HEK293 (cell line): ENCODE measurements around the gene PBXIP1.

Source experiments
- CTCF ChIA-PET: fragments of 350-600 bp; formaldehyde crosslinking; extraction: SDS; loops from one replicate; lab custom pipeline; 2021; ENCODE audit warnings: antibody characterized with exemption; lab: Yijun Ruan, JAX
- POLR2A ChIA-PET: fragments of 300-600 bp; formaldehyde crosslinking; extraction: SDS; loops from one replicate; lab custom pipeline; 2020; ENCODE audit warnings: antibody characterized with exemption, inconsistent platforms; lab: Yijun Ruan, JAX
- H3K27ac ChIP-seq: fragments of 200-500 bp; sonication (Bioruptor generic); 2 replicates; pipeline ENCODE4 v1.5.1; 2014; ENCODE audit warnings: low read depth, low read length, control low read depth, inconsistent platforms; ENCODE audit errors: extremely low read depth
- H3K36me3 ChIP-seq, 2 experiments: fragments of 200-500 bp in 1 of 2; sonication (Bioruptor generic) in 1 of 2; 1 replicate in 1 of 2; 2 replicates in 1 of 2; pipeline ENCODE4 v1.5.1; 2014 to 2017; ENCODE audit warnings: inconsistent platforms in 2 of 2, low read length in 2 of 2; ENCODE audit not compliant: control insufficient read depth in 2 of 2, insufficient read depth in 1 of 2
- H3K4me1 ChIP-seq: fragments of 200-500 bp; sonication (Bioruptor generic); 2 replicates; pipeline ENCODE4 v1.5.1; 2014; ENCODE audit warnings: mild to moderate bottlenecking, low read length, inconsistent platforms; ENCODE audit not compliant: control insufficient read depth, insufficient read depth
- H3K4me3 ChIP-seq: 2 replicates; pipeline ENCODE4 v1.5.1; 2011; ENCODE audit warnings: low read depth, mild to moderate bottlenecking, control low read depth, low read length, moderate library complexity
- H3K9me3 ChIP-seq: fragments of 200-500 bp; sonication (Bioruptor generic); 2 replicates; pipeline ENCODE4 v1.5.1; 2014; ENCODE audit warnings: low read depth, low read length, inconsistent platforms; ENCODE audit not compliant: control insufficient read depth, insufficient read depth
- EGR2 ChIP-seq: fragments of 450-650 bp; formaldehyde crosslinking; IDR thresholded peaks from 2 replicates; pipeline ENCODE4 v1.5.1; 2016; ENCODE audit warnings: low read depth, missing biosample characterization, missing genetic modification characterization
- GLIS2 ChIP-seq: fragments of 450-650 bp; formaldehyde crosslinking; IDR thresholded peaks from 2 replicates; pipeline ENCODE4 v1.5.1; 2016; ENCODE audit warnings: missing biosample characterization, missing genetic modification characterization
- HOXC10 ChIP-seq: sonication (generic); formaldehyde crosslinking; IDR thresholded peaks from 2 replicates; pipeline ENCODE4 v1.8.1; 2023; ENCODE audit warnings: mild to moderate bottlenecking, missing genetic modification reagents
- KLF17 ChIP-seq: fragments of 450-650 bp; formaldehyde crosslinking; IDR thresholded peaks from 2 replicates; pipeline ENCODE4 v1.5.1; 2016; ENCODE audit warnings: missing biosample characterization, missing genetic modification characterization
- OSR2 ChIP-seq: fragments of 450-650 bp; formaldehyde crosslinking; IDR thresholded peaks from 2 replicates; pipeline ENCODE4 v1.5.1; 2016; ENCODE audit warnings: missing biosample characterization, missing genetic modification characterization
- PRDM10 ChIP-seq: fragments of 450-650 bp; formaldehyde crosslinking; IDR thresholded peaks from 2 replicates; pipeline ENCODE4 v1.5.1; 2016; ENCODE audit warnings: missing biosample characterization, missing genetic modification characterization
- PRDM4 ChIP-seq: fragments of 450-650 bp; formaldehyde crosslinking; IDR thresholded peaks from 2 replicates; pipeline ENCODE4 v1.5.1; 2017; ENCODE audit warnings: missing biosample characterization, missing genetic modification characterization
- SCRT1 ChIP-seq: fragments of 450-650 bp; formaldehyde crosslinking; IDR thresholded peaks from 2 replicates; pipeline ENCODE4 v1.5.1; 2016; ENCODE audit warnings: missing biosample characterization, missing genetic modification characterization, borderline replicate concordance
- SP3 ChIP-seq: fragments of 450-650 bp; formaldehyde crosslinking; IDR thresholded peaks from 2 replicates; pipeline ENCODE4 v1.5.1; 2016; ENCODE audit warnings: missing biosample characterization, missing genetic modification characterization
- TSHZ1 ChIP-seq: fragments of 450-650 bp; formaldehyde crosslinking; IDR thresholded peaks from 2 replicates; pipeline ENCODE4 v1.5.1; 2016; ENCODE audit warnings: missing biosample characterization, missing genetic modification characterization, borderline replicate concordance
- ZBTB11 ChIP-seq: fragments of 450-650 bp; formaldehyde crosslinking; conservative IDR thresholded peaks from 2 replicates; pipeline ENCODE4 v1.5.1; 2016; ENCODE audit warnings: low read depth, missing biosample characterization, missing genetic modification characterization
- ZNF146 ChIP-seq: fragments of 450-650 bp; formaldehyde crosslinking; IDR thresholded peaks from 2 replicates; pipeline ENCODE4 v1.5.1; 2016; ENCODE audit warnings: missing biosample characterization, missing genetic modification characterization
- ZNF26 ChIP-seq: fragments of 450-650 bp; formaldehyde crosslinking; IDR thresholded peaks from 2 replicates; pipeline ENCODE4 v1.5.1; 2016; ENCODE audit warnings: missing biosample characterization, missing genetic modification characterization
- ZNF266 ChIP-seq: fragments of 450-650 bp; formaldehyde crosslinking; IDR thresholded peaks from 2 replicates; pipeline ENCODE4 v1.5.1; 2016; ENCODE audit warnings: missing biosample characterization, missing genetic modification characterization, low read depth
- ZNF341 ChIP-seq: fragments of 450-650 bp; formaldehyde crosslinking; IDR thresholded peaks from 2 replicates; pipeline ENCODE4; 2016; ENCODE audit warnings: low read depth, missing biosample characterization, missing genetic modification characterization
- ZNF501 ChIP-seq: fragments of 450-650 bp; formaldehyde crosslinking; IDR thresholded peaks from 2 replicates; pipeline ENCODE4 v1.5.1; 2016; ENCODE audit warnings: missing biosample characterization, missing genetic modification characterization
- ZNF701 ChIP-seq: fragments of 450-650 bp; formaldehyde crosslinking; IDR thresholded peaks from 2 replicates; pipeline ENCODE4 v1.5.1; 2016; ENCODE audit warnings: missing biosample characterization, missing genetic modification characterization
- ZNF776 ChIP-seq: fragments of 450-650 bp; formaldehyde crosslinking; IDR thresholded peaks from 2 replicates; pipeline ENCODE4 v1.5.0; 2017; ENCODE audit warnings: missing biosample characterization, missing genetic modification characterization, borderline replicate concordance

The PBXIP1 gene

GRCh38 chr1:154970631-154971340, 14.9 kb upstream of the PBXIP1 start, which contains the start of gene SHC1:
TSS of gene SHC1 (minus strand) at chr1:154970747. CDS start at chr1:154970526, 221 bp downstream.
- no peak within 1 kb of the TSS for H3K4me3 ChIP-seq
- H3K36me3 ChIP-seq, result peaks cover 0 to 37% of the 10 kb centered on the region in 2 experiments; a peak in 1 of 3 replicates
- no peaks in the 10 kb centered on the region for H3K9me3 ChIP-seq
- ChIA-PET POLR2A (interaction anchor here (1.1 to 6.0 kb wide), 9 partner anchors 9 to 80 kb away, joined by 4 to 69 read pairs (median 4); partner anchors contain the start of genes ADAM15, FLAD1, PBXIP1 and PMVK), CTCF (interaction anchor here (0.6 to 2.0 kb wide), 8 partner anchors 10 to 974 kb away, joined by 3 to 16 read pairs (median 4); partner anchors contain the start of gene PYGO2)
- H3K4me1 ChIP-seq, result peaks cover 12% of the 10 kb centered on the region
- H3K27ac ChIP-seq, result peak within 1 kb of the TSS; percentile 32; the same call in 1 of the 2 replicates
- no peak for TF ChIP-seq ZNF26
- TF ChIP-seq ZNF146, result no peak
- peak; percentile 32; the same call in 1 of the 2 replicates for TF ChIP-seq ZNF341 (tag by site-specific recombination)
- no peak for TF ChIP-seq ZNF776 (tag by site-specific recombination)
- no peak for TF ChIP-seq ZNF501
- no peak for TF ChIP-seq ZBTB11 (tag by site-specific recombination)
- no peak for TF ChIP-seq OSR2 (tag by site-specific recombination)
- TF ChIP-seq ZNF266, result no peak
- TF ChIP-seq KLF17 (tag by site-specific recombination), result peak; percentile 66; the same call in 1 of the 2 replicates
- TF ChIP-seq SCRT1, result no peak
- peak; percentile 81 for TF ChIP-seq SP3
- no peak for TF ChIP-seq TSHZ1 (tag by site-specific recombination)
- no peak for TF ChIP-seq ZNF701 (tag by site-specific recombination)
- TF ChIP-seq HOXC10, result no peak
- peak; percentile 36 for TF ChIP-seq EGR2 (tag by site-specific recombination)
- TF ChIP-seq PRDM4, result no peak
- TF ChIP-seq PRDM10 (tag by site-specific recombination), result peak; percentile 51
- TF ChIP-seq GLIS2 (tag by site-specific recombination), result peak; percentile 94
